Left ventricle myocardium inferior (tissue), 1 donor: ENCODE data around the gene CYP3A4. TPM values are rescaled to one million over a fixed set of nuclear protein-coding genes. Genes with fewer than 3 reads are reported as not detected.

Experiments
- DNase-seq: peaks from one replicate; pipeline ENCODE4 v3.0.0-alpha.2; 2020
- H3K27ac ChIP-seq: fragments of 200-600 bp; replicated peaks from 2 replicates; pipeline ENCODE4 v1.8.0; 2021
- H3K27me3 ChIP-seq: fragments of 200-600 bp; 2 replicates; pipeline ENCODE4 v1.8.0; 2021; ENCODE audit warnings: low read depth
- H3K36me3 ChIP-seq: fragments of 200-600 bp; 2 replicates; pipeline ENCODE4 v1.8.0; 2021
- H3K4me1 ChIP-seq: fragments of 200-600 bp; 2 replicates; pipeline ENCODE4 v1.8.0; 2021
- H3K4me3 ChIP-seq: fragments of 200-600 bp; 2 replicates; pipeline ENCODE4 v1.8.0; 2021; ENCODE audit warnings: mild to moderate bottlenecking, moderate library complexity
- H3K9me3 ChIP-seq: fragments of 200-600 bp; replicated peaks from 2 replicates; pipeline ENCODE4 v1.8.0; 2021
- CTCF ChIP-seq: fragments of 200-600 bp; IDR thresholded peaks from 2 replicates; pipeline ENCODE4 v1.8.0; 2021; ENCODE audit warnings: antibody characterized with exemption, mild to moderate bottlenecking, borderline replicate concordance
- intact Hi-C: fragments of 100-400 bp; cut with micrococcal nuclease; formaldehyde crosslinking; loops from one replicate; pipeline ENCODE4 v1.11.0; 2022
- long read RNA-seq: library from polyadenylated mRNA; unstranded; transcript quantifications from one replicate; pipeline ENCODE4 v2.0.0, GENCODE V29; 2021
- total RNA-seq: library from RNA; stranded (reverse); fragmentation: NEBNext Ultra II Directional; extraction: Animal tissue kit (Norgen Biotek cat#: 25700); gene quantifications from one replicate; pipeline ENCODE4 v1.2.1, GENCODE V29; 2021
- donor health status: DM: no; HTN: yes; CAD: no; lungs with severe emphysema.

The CYP3A4 gene
- not detected for total RNA-seq
- long read RNA-seq, result 0 reads

DNA sequence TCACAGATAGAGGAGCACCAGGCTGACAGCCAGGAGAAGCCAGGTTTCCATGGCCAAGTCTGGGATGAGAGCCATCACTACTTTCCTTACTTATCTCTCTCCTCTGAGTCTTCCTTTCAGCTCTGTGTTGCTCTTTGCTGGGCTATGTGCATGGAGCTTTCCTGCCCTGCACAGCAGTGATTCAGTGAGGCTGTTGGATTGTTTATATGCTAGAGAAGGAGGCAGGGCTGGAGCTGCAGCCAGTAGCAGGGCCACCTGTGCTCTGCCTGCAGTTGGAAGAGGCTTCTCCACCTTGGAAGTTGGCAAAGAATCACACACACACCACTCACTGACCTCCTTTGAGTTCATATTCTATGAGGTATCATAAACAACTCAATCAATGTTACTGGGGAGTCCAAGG, at the start of gene CYP3A4:
CYP3A4 (minus strand) TSS at position 178 of the 400 bp plus-strand sequence; CDS start at position 75, 103 bp downstream.
- H3K27me3 ChIP-seq, result no peaks in the 10 kb centered on the region
- no peaks in the 10 kb centered on the region for H3K9me3 ChIP-seq
- no peak within 1 kb of the TSS for H3K27ac ChIP-seq
- no peaks in the 10 kb centered on the region for H3K4me1 ChIP-seq
- no peaks in the 10 kb centered on the region for H3K36me3 ChIP-seq
- intact Hi-C loops, result no loop called here
- no peak within 1 kb of the TSS for H3K4me3 ChIP-seq
- no peak for TF ChIP-seq CTCF
- no peak for DNase-seq

GRCh38 chr7:99833289-99833877, 49.4 kb upstream of the CYP3A4 start:
- TF ChIP-seq CTCF, result no peak
- intact Hi-C loops, result no loop called here
- Histone ChIP-seq H3K4me1 (no peaks in the 10 kb centered on the region), H3K9me3 (no peaks in the 10 kb centered on the region), H3K27ac (no peak overlapping the region), H3K27me3 (peaks cover 15% of the 10 kb centered on the region), H3K4me3 (no peak overlapping the region), H3K36me3 (no peaks in the 10 kb centered on the region)
- DNase-seq, result no peak

DNA sequence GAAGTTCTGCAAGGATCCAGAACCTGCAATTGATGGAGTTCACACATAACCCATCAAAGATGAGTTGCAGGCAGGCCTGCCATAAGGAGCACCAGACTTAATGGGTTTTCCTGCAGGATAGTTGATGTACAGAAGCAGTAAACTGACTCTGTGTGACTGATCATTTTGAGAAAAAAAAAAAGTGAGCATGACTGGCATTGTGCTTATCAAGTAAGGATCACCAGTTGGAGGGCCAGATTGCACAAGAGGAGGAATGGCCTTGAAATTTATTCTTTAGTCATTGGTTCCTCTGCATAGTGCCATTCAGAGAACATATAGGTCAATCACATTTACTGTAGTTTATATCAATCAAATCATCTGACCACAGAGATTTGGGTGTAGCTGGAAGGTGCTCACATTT, 47.6 kb upstream of the CYP3A4 start:
- H3K4me3 ChIP-seq, result no peak overlapping the region
- H3K4me1 ChIP-seq, result no peaks in the 10 kb centered on the region
- no peak overlapping the region for H3K27ac ChIP-seq
- peaks cover 15% of the 10 kb centered on the region for H3K27me3 ChIP-seq
- DNase-seq, result no peak
- no peaks in the 10 kb centered on the region for H3K9me3 ChIP-seq
- intact Hi-C loops, result no loop called here
- no peak for TF ChIP-seq CTCF
- no peaks in the 10 kb centered on the region for H3K36me3 ChIP-seq

- no peak overlapping the region for H3K4me3 ChIP-seq
- intact Hi-C loops, result no loop called here
- H3K36me3 ChIP-seq, result no peaks in the 10 kb centered on the region
- no peak for DNase-seq
- no peaks in the 10 kb centered on the region for H3K9me3 ChIP-seq
- H3K27ac ChIP-seq, result no peak overlapping the region
- no peaks in the 10 kb centered on the region for H3K4me1 ChIP-seq
- TF ChIP-seq CTCF, result no peak
- H3K27me3 ChIP-seq, result peaks cover 15% of the 10 kb centered on the region
Measured at GRCh38 chr7:99829524-99830160, 45.7 kb upstream of the CYP3A4 start.

GRCh38 chr7:99828811-99829210, 44.8 kb upstream of the CYP3A4 start:
- no peak overlapping the region for H3K27ac ChIP-seq
- DNase-seq, result no peak
- no peak for TF ChIP-seq CTCF
- H3K4me3 ChIP-seq, result no peak overlapping the region
- peaks cover 13% of the 10 kb centered on the region for H3K27me3 ChIP-seq
- H3K9me3 ChIP-seq, result no peaks in the 10 kb centered on the region
- H3K36me3 ChIP-seq, result no peaks in the 10 kb centered on the region
- intact Hi-C loops, result no loop called here
- H3K4me1 ChIP-seq, result no peaks in the 10 kb centered on the region
